Fibroblast of pulmonary artery (primary cell): Measurements from ENCODE around the gene P2RX7.
"Not testable (repeated sequence)": the region's sequence is repeated elsewhere in the genome, so short reads cannot be mapped to it uniquely, and the experiment has no call there.

Experiments
- DNase-seq: peaks from one replicate; pipeline ENCODE4 v3.0.0-alpha.2; 2010; ENCODE audit warnings: low read depth
- H3K4me3 ChIP-seq: replicated peaks from 2 replicates; pipeline ENCODE4 v1.5.1; 2011; ENCODE audit warnings: low read depth, mild to moderate bottlenecking, control low read depth, low read length, moderate library complexity
- CTCF ChIP-seq: IDR thresholded peaks from 2 replicates; pipeline ENCODE4 v1.5.1; 2011; ENCODE audit warnings: mild to moderate bottlenecking, control low read depth, low read length, inconsistent platforms; ENCODE audit errors: missing control alignments

P2RX7 gene

GRCh38 chr12:121229826-121230537 is 97.3 kb downstream of the P2RX7 start:
- DNase-seq: peak; percentile 82
- not testable (repeated sequence) for H3K4me3 ChIP-seq

GRCh38 chr12:121230538-121230907 is 97.8 kb downstream of the P2RX7 start:
- no peak overlapping the region for H3K4me3 ChIP-seq
- no peak for DNase-seq
- no peak for TF ChIP-seq CTCF

More at GRCh38 chr12:121229826-121230537, 97.3 kb downstream of the P2RX7 start:
- peak; percentile 88 for TF ChIP-seq CTCF

- no peak overlapping the region for H3K4me3 ChIP-seq
Observed at GRCh38 chr12:121232163-121232562, 99.5 kb downstream of the P2RX7 start.

GRCh38 chr12:121232977-121233627 is 100.4 kb downstream of the P2RX7 start:
- no peak for DNase-seq
- no peak for TF ChIP-seq CTCF
- no peak overlapping the region for H3K4me3 ChIP-seq

More at GRCh38 chr12:121232163-121232562, 99.5 kb downstream of the P2RX7 start:
- no peak for DNase-seq
- TF ChIP-seq CTCF: no peak

- DNase-seq: no peak
- TF ChIP-seq CTCF: no peak
- H3K4me3 ChIP-seq: no peak overlapping the region
Observed at GRCh38 chr12:121233628-121234020, 100.9 kb downstream of the P2RX7 start.

GRCh38 chr12:121236776-121237175 is 104.1 kb downstream of the P2RX7 start:
- DNase-seq: no peak
- no peak overlapping the region for H3K4me3 ChIP-seq
- no peak for TF ChIP-seq CTCF
